Effector memory CD4-positive, alpha-beta T cell (primary cell): ENCODE results near the gene CFL1.
"Not testable (repeated sequence)": the region's sequence is repeated elsewhere in the genome, so short reads cannot be mapped to it uniquely, and the experiment has no call there.

ENCODE experiments used
- DNase-seq, 3 donors: peaks; one replicate each; pipeline ENCODE4 v3.0.0-alpha.2; 2020
- H3K27ac ChIP-seq: 2 replicates; pipeline ENCODE4 v1.7.0; 2013; ENCODE audit warnings: mild to moderate bottlenecking, low read length, moderate library complexity; ENCODE audit not compliant: insufficient read depth, poor library complexity, severe bottlenecking
- H3K27me3 ChIP-seq: replicated peaks from 2 replicates; pipeline ENCODE4 v1.7.0; 2013; ENCODE audit warnings: mild to moderate bottlenecking, low read length; ENCODE audit not compliant: insufficient read depth, control insufficient read depth, poor library complexity, severe bottlenecking
- H3K36me3 ChIP-seq: 2 replicates; pipeline ENCODE4 v1.7.0; 2013; ENCODE audit warnings: mild to moderate bottlenecking, low read length, moderate library complexity; ENCODE audit not compliant: control insufficient read depth, insufficient read depth
- H3K4me1 ChIP-seq: 2 replicates; pipeline ENCODE4 v1.7.0; 2013; ENCODE audit warnings: low read length, mild to moderate bottlenecking; ENCODE audit not compliant: control insufficient read depth, insufficient read depth, poor library complexity, severe bottlenecking
- H3K4me3 ChIP-seq: 2 replicates; pipeline ENCODE4 v1.7.0; 2013; ENCODE audit warnings: low read length, low read depth, mild to moderate bottlenecking; ENCODE audit not compliant: insufficient read depth, poor library complexity, severe bottlenecking
- H3K9me3 ChIP-seq: 2 replicates; pipeline ENCODE4 v1.7.0; 2013; ENCODE audit warnings: mild to moderate bottlenecking, low read length, moderate library complexity; ENCODE audit not compliant: control insufficient read depth

Gene CFL1

GRCh38 chr11:65833297-65834030 is 24.5 kb downstream of the CFL1 start, which contains the start of gene SNX32:
Gene SNX32, plus strand, starts transcription at chr11:65833963. Its CDS starts 103 bp downstream, at chr11:65834066.
- H3K4me3 ChIP-seq, result peak within 1 kb of the TSS; percentile 61
- peaks cover 14% of the 10 kb centered on the region for H3K4me1 ChIP-seq
- no peaks in the 10 kb centered on the region for H3K36me3 ChIP-seq
- no peaks in the 10 kb centered on the region for H3K9me3 ChIP-seq
- H3K27me3 ChIP-seq, result no peaks in the 10 kb centered on the region
- peak; percentile 82 to 90 (median 89) for DNase-seq
- peak within 1 kb of the TSS; percentile 63 for H3K27ac ChIP-seq

- H3K27ac ChIP-seq, DNase-seq, H3K9me3 ChIP-seq, H3K4me3 ChIP-seq, H3K27me3 ChIP-seq, H3K36me3 ChIP-seq: not testable (repeated sequence)
- H3K4me1 ChIP-seq, result peaks cover 14% of the 10 kb centered on the region
These were observed 25.7 kb downstream of the CFL1 start for GRCh38 chr11:65832231-65832630.

GRCh38 chr11:65829459-65829858 is 28.5 kb downstream of the CFL1 start:
- no peaks in the 10 kb centered on the region for H3K36me3 ChIP-seq
- H3K9me3 ChIP-seq, result no peaks in the 10 kb centered on the region
- H3K4me1 ChIP-seq, result peaks cover 13% of the 10 kb centered on the region
- H3K4me3 ChIP-seq, result no peak overlapping the region
- no peak for DNase-seq
- no peaks in the 10 kb centered on the region for H3K27me3 ChIP-seq
- H3K27ac ChIP-seq, result no peak overlapping the region

GRCh38 chr11:65826984-65827735 is 30.8 kb downstream of the CFL1 start:
- Histone ChIP-seq H3K9me3 (no peaks in the 10 kb centered on the region), H3K36me3 (no peaks in the 10 kb centered on the region), H3K4me1 (no peaks in the 10 kb centered on the region), H3K27ac (no peak overlapping the region), H3K27me3 (no peaks in the 10 kb centered on the region), H3K4me3 (no peak overlapping the region)
- DNase-seq, result no peak

- Histone ChIP-seq H3K36me3 (no peaks in the 10 kb centered on the region), H3K9me3 (no peaks in the 10 kb centered on the region), H3K4me1 (peaks cover 3% of the 10 kb centered on the region), H3K27me3 (no peaks in the 10 kb centered on the region), H3K27ac (no peak overlapping the region), H3K4me3 (no peak overlapping the region)
- no peak for DNase-seq
These were observed 35.0 kb downstream of the CFL1 start for GRCh38 chr11:65822776-65823528.

GRCh38 chr11:65821107-65821506 is 36.9 kb downstream of the CFL1 start:
- Histone ChIP-seq H3K4me3 (no peak overlapping the region), H3K9me3 (no peaks in the 10 kb centered on the region), H3K27ac (no peak overlapping the region), H3K27me3 (no peaks in the 10 kb centered on the region), H3K36me3 (no peaks in the 10 kb centered on the region), H3K4me1 (peaks cover 3% of the 10 kb centered on the region)
- DNase-seq, result no peak

- peak; percentile 83 to 91 (median 89) for DNase-seq
- H3K27ac ChIP-seq, result peak overlapping the region; percentile 48
These were observed 39.9 kb downstream of the CFL1 start for GRCh38 chr11:65817835-65818680.

GRCh38 chr11:65817312-65817834 is 40.6 kb downstream of the CFL1 start:
- Histone ChIP-seq H3K4me3 (peak overlapping the region; percentile 43), H3K36me3 (no peaks in the 10 kb centered on the region), H3K27me3 (no peaks in the 10 kb centered on the region), H3K9me3 (no peaks in the 10 kb centered on the region), H3K27ac (peak overlapping the region; percentile 48), H3K4me1 (peaks cover 3% of the 10 kb centered on the region)
- no peak for DNase-seq

More at GRCh38 chr11:65817835-65818680, 39.9 kb downstream of the CFL1 start:
- Histone ChIP-seq H3K4me1 (peaks cover 3% of the 10 kb centered on the region), H3K4me3 (peak overlapping the region; percentile 43), H3K9me3 (no peaks in the 10 kb centered on the region), H3K36me3 (no peaks in the 10 kb centered on the region), H3K27me3 (no peaks in the 10 kb centered on the region)

GRCh38 chr11:65816696-65817095 is 41.3 kb downstream of the CFL1 start:
- no peaks in the 10 kb centered on the region for H3K36me3 ChIP-seq
- no peak overlapping the region for H3K4me3 ChIP-seq
- H3K9me3 ChIP-seq, result no peaks in the 10 kb centered on the region
- H3K4me1 ChIP-seq, result peaks cover 3% of the 10 kb centered on the region
- no peak for DNase-seq
- no peak overlapping the region for H3K27ac ChIP-seq
- no peaks in the 10 kb centered on the region for H3K27me3 ChIP-seq
